Heart right ventricle (tissue), 16 donors: ENCODE data around the gene MTSS2. TPM values are rescaled to one million over a fixed set of nuclear protein-coding genes. Genes with fewer than 3 reads are reported as not detected.

Experiments used
- ATAC-seq, 8 donors: fragments of 200-7000 bp; cut with Tn5 transposase; one replicate each; pipeline ENCODE4 v1.9.1; 2020; ENCODE audit warnings: mild to moderate bottlenecking in 8 of 8, moderate library complexity in 8 of 8, moderate number of reproducible peaks in 1 of 8
- DNase-seq, 2 donors: peaks; one replicate each; pipeline ENCODE4 v3.0.0-alpha.2; 2020
- H3K27ac ChIP-seq, 10 donors: fragments of 200-600 bp; sonication (generic) in 2 of 10; one replicate each; pipeline versions ENCODE4 v1.5.0 to v1.8.0; 2020 to 2022; ENCODE audit warnings: mild to moderate bottlenecking in 3 of 10
- H3K27me3 ChIP-seq, 7 donors: fragments of 200-600 bp; one replicate each; pipeline ENCODE4 v1.8.0; 2021 to 2022; ENCODE audit warnings: mild to moderate bottlenecking in 2 of 7
- H3K36me3 ChIP-seq, 9 donors: fragments of 200-600 bp; sonication (generic) in 1 of 9; one replicate each; pipeline versions ENCODE4 v1.5.0 to v1.8.0; 2020 to 2022; ENCODE audit warnings: mild to moderate bottlenecking in 2 of 9
- H3K4me1 ChIP-seq, 9 donors: fragments of 200-600 bp; sonication (generic) in 1 of 9; one replicate each; pipeline versions ENCODE4 v1.5.0 to v1.8.0; 2020 to 2022; ENCODE audit warnings: mild to moderate bottlenecking in 4 of 9
- H3K4me3 ChIP-seq, 10 donors: fragments of 200-600 bp; sonication (generic) in 2 of 10; one replicate each; pipeline versions ENCODE4 v1.5.0 to v1.8.0; 2020 to 2022; ENCODE audit warnings: mild to moderate bottlenecking in 7 of 10, moderate library complexity in 2 of 10
- H3K9me3 ChIP-seq, 11 donors: fragments of 200-600 bp in 10 of 11; sonication (generic) in 2 of 11; one replicate each; pipeline versions ENCODE4 v1.5.0 to v1.8.0; 2013 to 2022; ENCODE audit warnings: mild to moderate bottlenecking in 2 of 11, control low read depth in 1 of 11, moderate library complexity in 1 of 11
- CTCF ChIP-seq, 9 donors: fragments of 200-600 bp; sonication (generic) in 2 of 9; IDR thresholded peaks; one replicate each; pipeline versions ENCODE4 v1.5.0 to v1.8.0; 2021 to 2022; ENCODE audit warnings: antibody characterized with exemption in 9 of 9, mild to moderate bottlenecking in 5 of 9, moderate library complexity in 1 of 9
- WGBS, 2 donors: extraction: QIAGEN DNeasy Blood & Tissue Kit; methylation state at CpG; one replicate each; pipeline ENCODE4 v1.1.7; 2013; ENCODE audit warnings: inconsistent platforms in 1 of 2; 5-methylcytosine and 5-hydroxymethylcytosine counted together
- intact Hi-C, 10 donors: fragments of 100-400 bp; cut with DNase I; formaldehyde crosslinking; loops; one replicate each; pipeline versions ENCODE4 v1.11.1 to v1.14.2; 2022
- polyA plus RNA-seq, 2 donors: library from polyadenylated mRNA; stranded (reverse); fragments of 200-250 nt; gene quantifications; one replicate each; pipeline ENCODE4 v1.2.3, GENCODE V29; 2013
- total RNA-seq, 10 donors: library from RNA; stranded (reverse); fragmentation: NEBNext Ultra II Directional in 3 of 10; extraction: Animal tissue kit (Norgen Biotek cat#: 25700) in 3 of 10; gene quantifications; one replicate each; pipeline versions ENCODE4 v1.2.1 to v1.2.4, GENCODE V29; 2021 to 2023
- donor health status: Arrhythmogenic right ventricular cardiomyopathy.
- donor health status: ischemic (EF 13 %, LVEDD 7.1; RV severe dilation, severe dysfunction).
- donor health status: healthy with polysubstance abuse.
- donor health status: DM: no; HTN: yes; CAD: no.
- donor health status: DM: no; HTN: no; CAD: no.
- donor health status: ischemic (EF 25% LVEDD 6.9; RV normal size, moderate dysfunction).
- donor health status: ischemic (EF 25% LVEDD 5.7; RV mildly dilated, moderate dysfunction).
- donor health status: healthy.
- donor health status: DM: yes; HTN: yes; CAD: no.
- donor health status: Ischemic cardiomyopathy.
- donor health status: ischemic (EF 35%, LVEDD 5.7; RV mildly dilated, moderate dysfunction).
- donor health status: nonischemic (EF 11% LVEDD 7.7; RV severe dilation, severe dysfunction).
- donor health status: DM: yes; HTN: yes; CAD: no.
- donor health status: PGD.
- donor health status: ischemic (EF 29% LVEDD 5.4; RV normal size, mild dysfunction).
- donor health status: nonischemic (EF 23%, LVEDD 6.1; RV moderate dilation, normal function).

The MTSS2 gene
- total and polyA plus RNA-seq, 12 donors = 39.0 to 121 (median 58.9) TPM

GRCh38 chr16:70730944-70731343, 45.1 kb upstream of the MTSS2 start:
- no peaks in the 10 kb centered on the region for H3K27me3 ChIP-seq
- H3K4me3 ChIP-seq = no peak overlapping the region
- no peak for TF ChIP-seq CTCF (IDR thresholded peaks at IDR 0.05)
- intact Hi-C loops = loop anchor here in 1 of 10 donors (5.0 kb wide), 1 partner anchor 34 kb away; no protein-coding TSS in a partner anchor
- peaks cover 15 to 63% (median 32%) of the 10 kb centered on the region in 9 donors for H3K4me1 ChIP-seq
- H3K36me3 ChIP-seq = peaks cover 0 to 33% (median 0%) of the 10 kb centered on the region in 9 donors
- DNase-seq (peak; percentile 42 to 61), ATAC-seq (peak in 7 of 8 donors; percentile 40 to 81 (median 75))
- 43 to 75% methylated on average over 3 of the region's 3 CpGs for WGBS, 2 donors
- H3K27ac ChIP-seq = peak overlapping the region in 9 of 10 donors; percentile 1 to 70 (median 47)
- H3K9me3 ChIP-seq = no peaks in the 10 kb centered on the region

- peaks cover 17 to 63% (median 33%) of the 10 kb centered on the region in 9 donors for H3K4me1 ChIP-seq
- DNase-seq (no peak), ATAC-seq (no peak)
- H3K4me3 ChIP-seq = no peak overlapping the region
- intact Hi-C loops = loop anchor here in 1 of 10 donors (5.0 kb wide), 1 partner anchor 33 kb away; no protein-coding TSS in a partner anchor
- TF ChIP-seq CTCF (IDR thresholded peaks at IDR 0.05) = no peak
- no peaks in the 10 kb centered on the region for H3K9me3 ChIP-seq
- H3K27ac ChIP-seq = peak overlapping the region in 7 of 10 donors; percentile 31 to 70 (median 47)
- no peaks in the 10 kb centered on the region for H3K27me3 ChIP-seq
- peaks cover 0 to 33% (median 0%) of the 10 kb centered on the region in 9 donors for H3K36me3 ChIP-seq
- 59 to 66% methylated on average over 7 of the region's 7 CpGs for WGBS, 2 donors
Measured at GRCh38 chr16:70730031-70730430, 44.2 kb upstream of the MTSS2 start.

GRCh38 chr16:70729292-70729691, 43.4 kb upstream of the MTSS2 start:
- intact Hi-C loops = no loop called here
- no peak overlapping the region for H3K4me3 ChIP-seq

GRCh38 chr16:70728150-70728549, 42.3 kb upstream of the MTSS2 start:
- H3K27me3 ChIP-seq = no peaks in the 10 kb centered on the region
- WGBS, 2 donors = 92 to 97% methylated on average over 9 of the region's 9 CpGs
- H3K4me3 ChIP-seq = no peak overlapping the region
- peaks cover 19 to 68% (median 38%) of the 10 kb centered on the region in 9 donors for H3K4me1 ChIP-seq
- TF ChIP-seq CTCF (IDR thresholded peaks at IDR 0.05) = no peak
- ATAC-seq (no peak), DNase-seq (no peak)
- H3K9me3 ChIP-seq = no peaks in the 10 kb centered on the region
- intact Hi-C loops = no loop called here
- peak overlapping the region in 2 of 10 donors; percentile 91 to 96 for H3K27ac ChIP-seq
- peaks cover 0 to 33% (median 0%) of the 10 kb centered on the region in 9 donors for H3K36me3 ChIP-seq

More at GRCh38 chr16:70729292-70729691, 43.4 kb upstream of the MTSS2 start:
- 97 to 100% methylated on average over 8 of the region's 8 CpGs for WGBS, 2 donors
- peaks cover 19 to 67% (median 38%) of the 10 kb centered on the region in 9 donors for H3K4me1 ChIP-seq
- H3K27ac ChIP-seq = no peak overlapping the region
- H3K36me3 ChIP-seq = peaks cover 0 to 33% (median 0%) of the 10 kb centered on the region in 9 donors
- no peak for TF ChIP-seq CTCF (IDR thresholded peaks at IDR 0.05)
- H3K27me3 ChIP-seq = no peaks in the 10 kb centered on the region
- ATAC-seq (no peak), DNase-seq (no peak)
- no peaks in the 10 kb centered on the region for H3K9me3 ChIP-seq
